ENCODE data around the gene DDB1. TPM values are rescaled to one million over a fixed set of nuclear protein-coding genes. Genes with fewer than 3 reads are reported as not detected.

Gene DDB1
- total and polyA plus RNA-seq, 2 of the 13 experiments (the other 11 are each of a cell fraction or from before 2014, with no cell fraction given), result 217 to 266 TPM

DNA sequence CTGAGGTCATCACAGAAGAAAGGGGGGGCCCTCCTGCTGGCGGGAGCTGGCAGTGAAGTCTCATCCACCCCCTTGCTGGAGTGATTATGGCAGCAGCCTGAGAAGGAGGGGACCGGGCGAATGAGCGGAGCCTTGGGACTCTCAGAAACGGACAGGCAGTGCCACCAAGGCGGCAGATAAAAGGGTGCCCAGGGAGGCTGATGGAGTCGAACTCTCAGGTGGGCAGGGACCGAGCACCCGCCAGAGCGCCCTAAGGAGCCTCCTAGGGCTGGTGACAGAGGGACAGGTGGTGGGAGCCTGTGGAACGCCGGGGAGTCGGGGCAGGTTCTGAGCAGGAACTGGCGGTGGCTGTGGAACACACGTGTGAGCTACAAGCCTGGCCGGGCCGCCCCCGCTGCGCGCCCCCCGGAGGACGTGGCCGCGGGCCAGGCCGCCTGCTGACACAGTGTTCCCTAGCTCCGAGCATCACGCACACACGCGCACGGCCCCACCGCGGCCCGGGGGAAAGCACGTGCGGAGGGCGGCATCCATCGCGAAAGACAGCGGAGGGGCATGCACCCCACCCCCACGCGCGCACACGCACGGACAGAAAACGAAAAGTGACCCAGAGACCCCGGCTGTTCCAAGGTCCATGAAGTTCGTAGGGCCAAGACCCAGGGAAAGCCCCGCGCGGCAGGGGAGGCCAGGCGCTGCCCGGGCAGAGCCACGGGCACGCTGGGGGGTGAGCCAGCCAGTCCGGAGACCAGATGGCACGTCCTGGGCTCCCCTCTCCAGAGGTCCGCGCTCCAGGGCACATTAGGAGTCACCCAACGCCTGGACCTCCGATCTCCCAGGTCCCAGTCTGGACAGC lies 38.8 kb downstream of the DDB1 start (continued):
- TF ChIP-seq, protein P1, sequence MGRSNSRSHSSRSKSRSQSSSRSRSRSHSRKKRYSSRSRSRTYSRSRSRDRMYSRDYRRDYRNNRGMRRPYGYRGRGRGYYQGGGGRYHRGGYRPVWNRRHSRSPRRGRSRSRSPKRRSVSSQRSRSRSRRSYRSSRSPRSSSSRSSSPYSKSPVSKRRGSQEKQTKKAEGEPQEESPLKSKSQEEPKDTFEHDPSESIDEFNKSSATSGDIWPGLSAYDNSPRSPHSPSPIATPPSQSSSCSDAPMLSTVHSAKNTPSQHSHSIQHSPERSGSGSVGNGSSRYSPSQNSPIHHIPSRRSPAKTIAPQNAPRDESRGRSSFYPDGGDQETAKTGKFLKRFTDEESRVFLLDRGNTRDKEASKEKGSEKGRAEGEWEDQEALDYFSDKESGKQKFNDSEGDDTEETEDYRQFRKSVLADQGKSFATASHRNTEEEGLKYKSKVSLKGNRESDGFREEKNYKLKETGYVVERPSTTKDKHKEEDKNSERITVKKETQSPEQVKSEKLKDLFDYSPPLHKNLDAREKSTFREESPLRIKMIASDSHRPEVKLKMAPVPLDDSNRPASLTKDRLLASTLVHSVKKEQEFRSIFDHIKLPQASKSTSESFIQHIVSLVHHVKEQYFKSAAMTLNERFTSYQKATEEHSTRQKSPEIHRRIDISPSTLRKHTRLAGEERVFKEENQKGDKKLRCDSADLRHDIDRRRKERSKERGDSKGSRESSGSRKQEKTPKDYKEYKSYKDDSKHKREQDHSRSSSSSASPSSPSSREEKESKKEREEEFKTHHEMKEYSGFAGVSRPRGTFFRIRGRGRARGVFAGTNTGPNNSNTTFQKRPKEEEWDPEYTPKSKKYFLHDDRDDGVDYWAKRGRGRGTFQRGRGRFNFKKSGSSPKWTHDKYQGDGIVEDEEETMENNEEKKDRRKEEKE (IDR thresholded peaks at IDR 0.05), result no peak
- TF ChIP-seq SIN3B (IDR thresholded peaks at IDR 0.05; ENCODE audit: low read length), result no peak
- TF ChIP-seq, protein P2, sequence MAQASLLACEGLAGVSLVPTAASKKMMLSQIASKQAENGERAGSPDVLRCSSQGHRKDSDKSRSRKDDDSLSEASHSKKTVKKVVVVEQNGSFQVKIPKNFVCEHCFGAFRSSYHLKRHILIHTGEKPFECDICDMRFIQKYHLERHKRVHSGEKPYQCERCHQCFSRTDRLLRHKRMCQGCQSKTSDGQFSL (CRISPR knock-in tag; IDR thresholded peaks at IDR 0.05), result no peak
- TF ChIP-seq, protein P3, sequence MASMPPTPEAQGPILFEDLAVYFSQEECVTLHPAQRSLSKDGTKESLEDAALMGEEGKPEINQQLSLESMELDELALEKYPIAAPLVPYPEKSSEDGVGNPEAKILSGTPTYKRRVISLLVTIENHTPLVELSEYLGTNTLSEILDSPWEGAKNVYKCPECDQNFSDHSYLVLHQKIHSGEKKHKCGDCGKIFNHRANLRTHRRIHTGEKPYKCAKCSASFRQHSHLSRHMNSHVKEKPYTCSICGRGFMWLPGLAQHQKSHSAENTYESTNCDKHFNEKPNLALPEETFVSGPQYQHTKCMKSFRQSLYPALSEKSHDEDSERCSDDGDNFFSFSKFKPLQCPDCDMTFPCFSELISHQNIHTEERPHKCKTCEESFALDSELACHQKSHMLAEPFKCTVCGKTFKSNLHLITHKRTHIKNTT (CRISPR knock-in tag; IDR thresholded peaks at IDR 0.05), result no peak
- no peak for TF ChIP-seq ZNF782 (CRISPR knock-in tag; IDR thresholded peaks at IDR 0.05; ENCODE audit: borderline replicate concordance)
- no peak for TF ChIP-seq ZNF614 (CRISPR knock-in tag; IDR thresholded peaks at IDR 0.05; ENCODE audit: borderline replicate concordance)
- peak; percentile 50 for TF ChIP-seq MED8 (CRISPR knock-in tag; IDR thresholded peaks at IDR 0.05; ENCODE audit: insufficient replicate concordance)
- TF ChIP-seq, protein P4, sequence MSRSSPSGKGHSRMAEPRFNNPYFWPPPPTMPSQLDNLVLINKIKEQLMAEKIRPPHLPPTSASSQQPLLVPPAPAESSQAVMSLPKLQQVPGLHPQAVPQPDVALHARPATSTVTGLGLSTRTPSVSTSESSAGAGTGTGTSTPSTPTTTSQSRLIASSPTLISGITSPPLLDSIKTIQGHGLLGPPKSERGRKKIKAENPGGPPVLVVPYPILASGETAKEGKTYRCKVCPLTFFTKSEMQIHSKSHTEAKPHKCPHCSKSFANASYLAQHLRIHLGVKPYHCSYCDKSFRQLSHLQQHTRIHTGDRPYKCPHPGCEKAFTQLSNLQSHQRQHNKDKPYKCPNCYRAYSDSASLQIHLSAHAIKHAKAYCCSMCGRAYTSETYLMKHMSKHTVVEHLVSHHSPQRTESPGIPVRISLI (CRISPR knock-in tag; IDR thresholded peaks at IDR 0.05; ENCODE audit: borderline replicate concordance), result no peak
- no peak; the same call in 1 of the 2 replicates for TF ChIP-seq TCF7 (IDR thresholded peaks at IDR 0.05; ENCODE audit: low read depth)
- TF ChIP-seq ZNF124 (CRISPR knock-in tag; IDR thresholded peaks at IDR 0.05), result no peak
- TF ChIP-seq ASH2L (IDR thresholded peaks at IDR 0.05; ENCODE audit: insufficient read length, low read depth, low read length), result no peak
- TF ChIP-seq ATF7 (IDR thresholded peaks at IDR 0.05), result no peak
- TF ChIP-seq ATF7 (CRISPR knock-in tag; IDR thresholded peaks at IDR 0.05), result no peak
- no peak for TF ChIP-seq ZSCAN29 (CRISPR knock-in tag; conservative IDR thresholded peaks at IDR 0.05)
- TF ChIP-seq ZFP41 (CRISPR knock-in tag; IDR thresholded peaks at IDR 0.05; ENCODE audit: borderline replicate concordance), result no peak
- TF ChIP-seq ZNF792 (CRISPR knock-in tag; IDR thresholded peaks at IDR 0.05), result 0 out of 2 replicates have a peak, but pooled peaks have one; percentile 5
- TF ChIP-seq MEIS1 (CRISPR knock-in tag; IDR thresholded peaks at IDR 0.05; ENCODE audit: borderline replicate concordance), result 0 out of 2 replicates have a peak, but pooled peaks have one; percentile 56
- no peak for TF ChIP-seq ETV6 (CRISPR knock-in tag; conservative IDR thresholded peaks at IDR 0.05)
- TF ChIP-seq, protein P5, sequence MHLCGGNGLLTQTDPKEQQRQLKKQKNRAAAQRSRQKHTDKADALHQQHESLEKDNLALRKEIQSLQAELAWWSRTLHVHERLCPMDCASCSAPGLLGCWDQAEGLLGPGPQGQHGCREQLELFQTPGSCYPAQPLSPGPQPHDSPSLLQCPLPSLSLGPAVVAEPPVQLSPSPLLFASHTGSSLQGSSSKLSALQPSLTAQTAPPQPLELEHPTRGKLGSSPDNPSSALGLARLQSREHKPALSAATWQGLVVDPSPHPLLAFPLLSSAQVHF (CRISPR knock-in tag; IDR thresholded peaks at IDR 0.05), result no peak
- TF ChIP-seq ZNF616 (CRISPR knock-in tag; IDR thresholded peaks at IDR 0.05; ENCODE audit: low read depth), result 0 out of 2 replicates have a peak, but pooled peaks have one; percentile 74
- TF ChIP-seq THAP11 (CRISPR knock-in tag; IDR thresholded peaks at IDR 0.05), result peak; percentile 31; the same call in 1 of the 2 replicates
- no peak; the same call in 1 of the 2 replicates for TF ChIP-seq NAIF1 (CRISPR knock-in tag; IDR thresholded peaks at IDR 0.05; ENCODE audit: borderline replicate concordance)
- TF ChIP-seq SOX6 (IDR thresholded peaks at IDR 0.05), result no peak
- TF ChIP-seq SOX6 (CRISPR knock-in tag; IDR thresholded peaks at IDR 0.05), result 0 out of 2 replicates have a peak, but pooled peaks have one; percentile 9
- no peak for TF ChIP-seq ZFP82 (CRISPR knock-in tag; IDR thresholded peaks at IDR 0.05; ENCODE audit: borderline replicate concordance)
